NCI-H774 (cell line): Measurements from ENCODE around the gene PRICKLE1.

ENCODE experiments used
- DNase-seq: peaks from one replicate; lab custom pipeline; 2025; lab: John Stamatoyannopoulos, UW

PRICKLE1 gene

DNA sequence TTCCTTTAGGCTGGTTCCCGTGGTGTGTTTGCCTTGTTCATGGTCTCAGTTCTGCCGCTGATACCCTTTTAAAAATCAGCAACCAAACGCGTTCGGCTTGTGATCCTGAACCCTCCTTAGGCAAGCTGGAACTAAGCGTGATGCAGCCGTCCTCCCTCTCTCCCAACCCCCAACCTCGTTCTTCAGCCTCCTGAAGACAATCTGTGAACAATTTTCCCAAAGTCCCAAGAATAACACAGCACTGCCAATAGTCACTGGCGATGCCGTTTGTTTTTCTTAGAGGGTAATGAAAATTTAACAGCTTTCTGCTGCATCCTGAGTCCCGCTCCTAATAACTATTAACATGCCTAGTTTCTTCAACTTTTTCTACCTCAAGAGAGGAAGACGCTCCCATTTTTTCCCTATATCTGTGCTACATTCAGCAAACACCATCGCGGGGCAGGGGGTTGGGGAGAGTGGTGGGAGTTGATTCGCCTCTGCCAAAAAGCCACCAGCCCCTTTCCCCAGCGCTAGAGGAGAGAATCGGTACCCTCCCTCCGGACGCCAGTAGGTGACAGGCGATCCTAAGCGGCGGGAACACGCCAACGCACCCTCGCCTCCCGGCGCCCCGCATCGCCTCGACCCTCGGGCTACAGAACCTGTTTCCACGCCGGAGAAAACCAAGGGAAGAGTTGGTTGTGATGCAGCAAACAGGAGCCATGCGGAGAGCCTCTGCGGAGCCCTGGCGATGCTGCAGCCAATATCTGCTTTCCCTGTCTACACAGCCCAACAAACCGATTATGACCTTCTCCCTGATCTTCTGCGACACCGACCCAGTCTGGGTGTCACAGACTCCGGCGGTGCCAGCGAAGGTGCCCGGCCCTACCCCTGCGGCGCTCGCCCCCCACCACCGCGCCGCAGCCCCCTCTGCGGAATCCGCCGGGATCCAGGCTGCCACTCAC is 752 bp downstream of the PRICKLE1 start:
- DNase-seq: no peak

DNA sequence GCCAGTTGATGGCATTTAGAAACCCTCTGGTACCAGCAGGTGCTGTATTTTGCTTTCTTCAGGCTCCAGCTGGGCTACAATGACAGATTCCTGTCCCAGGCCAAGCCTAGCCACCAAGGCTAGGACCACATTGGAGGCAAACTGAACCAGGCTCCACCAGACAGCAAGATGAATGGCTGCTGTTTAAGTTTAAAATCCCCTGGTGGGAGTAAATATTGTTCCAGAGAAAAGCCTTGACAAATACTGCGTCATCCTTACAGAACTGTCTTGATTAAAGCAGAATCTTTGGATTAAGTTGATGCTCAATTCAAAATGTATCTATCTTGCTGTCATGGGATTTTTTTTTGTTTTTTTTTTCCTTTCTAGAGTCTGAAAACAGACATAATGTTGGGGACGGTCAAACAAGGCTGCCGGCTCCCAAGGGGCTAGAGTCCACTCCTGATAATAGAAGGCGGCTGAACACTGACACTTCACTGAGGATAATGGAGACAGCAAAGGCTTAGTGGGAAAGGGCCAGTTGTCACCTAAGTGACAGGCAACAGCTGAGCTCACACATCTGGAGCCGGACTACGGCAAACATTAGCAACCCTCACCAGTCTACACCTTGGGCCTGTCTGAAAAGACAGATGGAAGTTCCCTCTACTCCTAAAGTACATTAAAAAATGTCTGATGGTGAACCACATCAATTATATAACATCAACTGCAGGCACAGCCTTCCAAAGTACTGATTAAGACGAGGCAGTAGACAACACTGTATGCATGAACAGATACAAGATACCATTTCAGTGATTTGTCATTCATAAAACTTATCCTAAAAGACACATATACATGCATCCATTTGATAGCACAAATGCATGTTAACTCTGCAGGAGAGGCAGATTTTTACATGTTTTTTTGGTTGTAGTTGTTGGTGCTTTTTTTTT is 1.7 kb downstream of the PRICKLE1 start:
- no peak for DNase-seq

- no peak for DNase-seq
Observed at GRCh38 chr12:42586268-42586667, 3.3 kb downstream of the PRICKLE1 start.

DNA sequence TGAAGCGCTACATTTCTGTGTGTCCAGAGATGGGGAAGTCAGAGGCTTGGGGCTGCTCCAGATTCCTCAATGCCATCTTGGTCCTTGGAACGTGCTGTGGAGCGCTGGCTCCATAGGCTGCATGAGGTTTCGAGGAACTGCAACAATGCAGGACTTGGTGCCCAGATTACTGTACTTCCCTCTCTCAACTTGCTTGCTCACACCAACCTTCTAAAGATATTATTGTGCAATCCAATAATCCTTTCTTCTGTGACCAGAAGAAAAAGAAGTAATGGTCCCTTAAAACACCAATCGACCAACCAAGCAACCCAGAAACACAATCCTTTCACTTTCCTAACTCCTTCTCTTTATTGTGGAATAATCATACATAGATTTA is 3.7 kb downstream of the PRICKLE1 start:
- DNase-seq: no peak

GRCh38 chr12:42585154-42585840 is 4.2 kb downstream of the PRICKLE1 start:
- no peak for DNase-seq

- no peak for DNase-seq
Observed at GRCh38 chr12:42584651-42585111, 4.9 kb downstream of the PRICKLE1 start.

DNA sequence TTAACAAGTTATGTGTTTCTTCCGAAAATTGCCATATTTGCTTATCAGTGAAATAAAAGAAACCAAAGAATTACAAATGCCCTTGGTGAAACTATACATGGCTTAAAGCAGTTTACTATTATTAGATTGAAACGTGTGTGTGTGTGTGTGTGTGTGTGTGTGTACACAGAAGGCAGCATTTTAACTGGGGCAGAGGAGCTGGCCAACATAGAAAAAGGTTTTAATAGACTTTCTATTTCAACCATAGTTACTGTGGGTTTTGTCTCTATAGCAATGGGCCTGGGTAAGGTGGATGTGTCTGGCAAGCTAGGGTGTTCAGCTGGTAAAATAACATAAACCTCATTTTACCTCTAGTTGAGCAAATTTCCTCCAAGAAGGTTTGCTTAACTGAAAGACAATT is 6.5 kb downstream of the PRICKLE1 start:
- no peak for DNase-seq

DNA sequence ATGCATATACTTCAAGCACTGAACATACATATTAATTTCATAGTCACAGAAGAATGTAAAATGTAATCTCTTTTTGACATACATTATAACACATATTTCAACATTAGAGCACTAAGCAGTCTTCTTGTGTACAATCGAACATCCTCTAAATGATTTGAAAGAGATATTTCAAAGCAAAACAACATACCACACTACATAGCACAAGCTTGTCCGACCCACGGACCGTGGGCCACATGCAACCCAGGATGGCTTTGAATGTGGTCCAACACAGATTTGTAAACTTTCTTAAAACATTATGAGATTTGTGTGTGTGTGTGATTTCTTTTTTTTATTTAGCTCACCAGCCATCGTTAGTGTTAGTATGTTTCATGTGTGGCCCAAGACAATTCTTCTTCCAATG is 7.0 kb downstream of the PRICKLE1 start:
- DNase-seq: no peak

- DNase-seq: no peak
Observed at GRCh38 chr12:42582050-42582449, 7.5 kb downstream of the PRICKLE1 start.

GRCh38 chr12:42576374-42576773 is 13.2 kb downstream of the PRICKLE1 start:
- no peak for DNase-seq

DNA sequence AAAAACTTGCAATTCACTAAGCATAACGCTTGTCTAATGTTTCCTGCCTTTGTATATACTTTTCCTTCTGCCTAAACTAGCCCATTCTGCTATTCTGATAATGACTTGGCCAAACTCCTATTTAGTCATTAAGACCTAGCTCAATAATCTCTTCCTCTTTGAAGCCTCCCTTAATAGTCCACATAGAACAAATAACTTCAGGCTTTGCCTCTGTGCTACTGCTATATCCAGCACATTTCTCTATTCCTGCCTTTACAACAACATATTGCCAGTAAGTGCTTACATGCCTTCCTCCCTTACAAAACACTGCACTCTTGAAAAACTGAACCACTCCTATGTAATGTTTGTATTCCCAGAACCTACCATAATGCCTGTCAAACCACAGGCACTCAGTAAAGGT is 13.8 kb downstream of the PRICKLE1 start:
- no peak for DNase-seq

- DNase-seq: peak; percentile 83
Observed at GRCh38 chr12:42574851-42575266, 14.7 kb downstream of the PRICKLE1 start.

DNA sequence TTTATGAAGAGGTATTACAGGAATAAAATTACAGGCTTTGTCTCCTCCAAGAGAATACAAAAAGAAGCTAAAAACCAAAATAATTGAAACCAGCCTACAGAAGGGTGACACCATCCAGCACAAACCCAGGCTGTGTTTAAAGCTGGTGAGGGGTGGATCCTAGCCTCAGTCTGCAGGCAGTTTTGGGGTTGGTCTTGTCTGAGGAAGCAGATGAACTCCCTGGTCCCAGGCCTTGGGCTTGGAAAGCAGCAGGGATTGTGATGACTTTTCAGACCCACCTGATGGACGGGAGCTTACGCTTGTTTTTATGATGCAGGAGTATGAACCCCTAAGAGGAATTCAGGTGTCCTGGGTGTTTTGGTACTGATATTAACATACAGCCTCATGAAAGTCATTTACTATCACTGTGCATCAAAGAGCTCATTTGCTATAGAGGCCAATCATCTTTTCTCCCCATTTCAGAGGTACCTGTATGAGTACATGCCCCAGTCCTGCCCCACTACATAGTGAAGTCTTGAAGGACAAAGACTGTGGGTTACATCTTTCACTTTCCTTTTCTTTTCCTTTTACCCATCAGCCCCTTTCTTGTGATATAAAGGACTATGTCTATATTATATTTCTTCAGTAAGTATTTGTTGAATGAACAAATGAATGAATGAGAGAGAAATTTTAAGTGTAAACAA is 18.1 kb downstream of the PRICKLE1 start:
- DNase-seq: no peak

DNA sequence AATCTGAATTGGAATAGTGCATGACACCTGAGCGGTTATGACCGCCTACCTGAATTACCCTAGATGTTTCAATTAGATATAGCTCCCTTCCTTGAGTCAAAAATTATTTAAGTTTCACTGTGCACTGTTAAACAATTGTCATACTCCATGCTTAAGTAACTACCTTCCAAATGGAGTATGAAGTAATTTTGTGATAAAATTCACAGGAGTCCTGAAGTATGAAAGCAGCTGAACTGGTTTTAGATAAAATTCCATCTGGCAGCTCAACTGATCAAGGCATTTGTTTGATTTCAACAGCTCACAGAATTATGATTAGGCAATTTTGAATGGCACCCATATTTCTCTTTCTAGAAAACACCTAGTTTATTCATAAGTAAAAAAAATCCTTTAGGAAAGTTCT is 19.5 kb downstream of the PRICKLE1 start:
- no peak for DNase-seq

GRCh38 chr12:42568952-42569915 is 20.3 kb downstream of the PRICKLE1 start:
- DNase-seq: peak; percentile 10

- DNase-seq: no peak
Observed at GRCh38 chr12:42565633-42566032, 23.9 kb downstream of the PRICKLE1 start.

- DNase-seq: no peak
Observed at GRCh38 chr12:42564996-42565395, 24.6 kb downstream of the PRICKLE1 start.

- no peak for DNase-seq
Observed at GRCh38 chr12:42564556-42564955, 25.0 kb downstream of the PRICKLE1 start.

DNA sequence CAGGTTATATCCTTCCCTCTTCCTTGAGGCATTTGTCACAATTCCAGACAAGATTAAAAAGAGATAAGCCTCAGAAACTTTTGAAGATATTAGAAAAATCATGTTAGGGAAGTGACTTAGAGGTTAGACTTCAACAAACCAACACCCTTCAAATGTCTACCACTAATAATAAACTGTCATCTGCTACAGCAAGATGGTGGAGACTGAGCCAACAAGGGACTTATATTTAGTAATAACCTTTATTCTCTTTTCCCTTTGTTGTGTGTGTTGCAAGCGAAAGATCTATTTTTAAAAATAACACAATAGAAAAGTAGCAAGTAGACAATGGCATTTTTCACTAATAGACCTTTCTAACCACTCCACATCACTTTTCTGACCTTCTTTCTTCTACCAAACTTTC is 28.6 kb downstream of the PRICKLE1 start:
- no peak for DNase-seq

DNA sequence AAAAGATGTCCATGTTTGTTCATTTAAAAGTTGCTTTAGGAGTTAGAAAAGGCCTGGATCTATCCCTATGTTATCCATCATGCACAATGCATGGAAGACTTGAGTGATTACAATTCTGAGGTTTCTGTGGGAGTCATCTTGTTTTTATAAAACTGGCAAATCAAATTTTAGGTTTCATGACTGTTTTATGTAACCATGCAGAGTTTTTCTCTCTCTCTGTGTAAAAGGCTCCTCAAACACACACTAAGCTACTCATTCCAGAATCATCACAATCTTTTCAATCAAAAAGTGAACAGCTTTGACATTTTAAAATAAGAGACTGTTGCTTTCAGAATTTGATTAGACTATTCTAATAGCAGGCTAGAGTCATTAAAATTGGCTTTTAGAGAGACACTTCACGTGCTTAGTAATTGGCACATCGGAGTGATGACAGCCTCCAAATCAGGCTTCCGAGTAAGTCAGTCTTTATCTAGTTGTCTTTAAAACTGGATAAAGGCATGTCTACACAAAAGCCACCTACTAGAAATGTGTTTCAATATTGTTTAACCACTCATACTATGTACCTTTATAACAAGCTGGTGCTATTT is 31.9 kb downstream of the PRICKLE1 start:
- no peak for DNase-seq
